ENCODE data around the gene LONRF2.

DNA sequence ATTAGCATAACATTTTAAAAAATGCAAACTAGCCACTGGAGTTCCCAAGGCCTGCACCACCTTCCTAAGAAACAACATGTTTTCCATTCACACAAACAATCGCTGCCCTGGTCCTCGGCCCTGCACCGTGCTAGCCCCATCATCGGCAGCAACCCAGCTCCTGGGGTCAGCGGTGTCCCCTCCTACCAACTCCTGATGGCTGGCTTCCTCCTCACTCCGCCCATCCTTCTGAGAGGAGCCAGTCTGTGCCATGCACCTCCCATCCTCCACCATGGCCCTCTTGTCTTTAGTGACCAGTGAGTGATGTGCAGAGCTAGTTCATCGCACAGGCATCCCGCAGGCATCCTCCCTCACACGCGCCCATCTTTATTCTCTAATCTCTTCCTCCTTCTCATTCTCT is 81.9 kb downstream of the LONRF2 start:
- TF ChIP-seq POLR2AphosphoS5 (IDR thresholded peaks at IDR 0.05) (no peak), POLR2A (IDR thresholded peaks at IDR 0.05; ENCODE audit: low read depth) (no peak), EP300 (IDR thresholded peaks at IDR 0.05) (no peak)
- TF ChIP-seq, protein P1, sequence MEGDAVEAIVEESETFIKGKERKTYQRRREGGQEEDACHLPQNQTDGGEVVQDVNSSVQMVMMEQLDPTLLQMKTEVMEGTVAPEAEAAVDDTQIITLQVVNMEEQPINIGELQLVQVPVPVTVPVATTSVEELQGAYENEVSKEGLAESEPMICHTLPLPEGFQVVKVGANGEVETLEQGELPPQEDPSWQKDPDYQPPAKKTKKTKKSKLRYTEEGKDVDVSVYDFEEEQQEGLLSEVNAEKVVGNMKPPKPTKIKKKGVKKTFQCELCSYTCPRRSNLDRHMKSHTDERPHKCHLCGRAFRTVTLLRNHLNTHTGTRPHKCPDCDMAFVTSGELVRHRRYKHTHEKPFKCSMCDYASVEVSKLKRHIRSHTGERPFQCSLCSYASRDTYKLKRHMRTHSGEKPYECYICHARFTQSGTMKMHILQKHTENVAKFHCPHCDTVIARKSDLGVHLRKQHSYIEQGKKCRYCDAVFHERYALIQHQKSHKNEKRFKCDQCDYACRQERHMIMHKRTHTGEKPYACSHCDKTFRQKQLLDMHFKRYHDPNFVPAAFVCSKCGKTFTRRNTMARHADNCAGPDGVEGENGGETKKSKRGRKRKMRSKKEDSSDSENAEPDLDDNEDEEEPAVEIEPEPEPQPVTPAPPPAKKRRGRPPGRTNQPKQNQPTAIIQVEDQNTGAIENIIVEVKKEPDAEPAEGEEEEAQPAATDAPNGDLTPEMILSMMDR (IDR thresholded peaks at IDR 0.05) = no peak

All from esophagus muscularis mucosa (tissue), 4 donors.